SK-N-SH treated with all-trans-retinoic acid at 6 μM for 48 hours (cell line): ENCODE data around the gene ACTN4.

Experiments
- ATAC-seq: fragments of 200-7000 bp; cut with Tn5 transposase; 3 replicates; pipeline ENCODE4 v1.9.1; 2020; ENCODE audit warnings: mild to moderate bottlenecking, moderate library complexity
- ARNTL ChIP-seq: fragments of 450-650 bp; formaldehyde crosslinking; IDR thresholded peaks from 2 replicates; pipeline ENCODE4 v1.5.0; 2020; ENCODE audit warnings: low read depth, mild to moderate bottlenecking, moderate library complexity, borderline replicate concordance
- BACH2 ChIP-seq: fragments of 250-450 bp; sonication (Bioruptor Pico); IDR thresholded peaks from 2 replicates; pipeline ENCODE4 v1.9.0; 2021; ENCODE audit warnings: mild to moderate bottlenecking, borderline replicate concordance
- CSDC2 ChIP-seq: fragments of 250-450 bp; sonication (Bioruptor Pico); IDR thresholded peaks from 2 replicates; pipeline ENCODE4 v1.5.0; 2020; ENCODE audit warnings: mild to moderate bottlenecking, moderate library complexity
- ESRRG ChIP-seq: fragments of 250-450 bp; sonication (Bioruptor Pico); IDR thresholded peaks from 2 replicates; pipeline ENCODE4 v1.6.1; 2021; ENCODE audit warnings: mild to moderate bottlenecking
- GLIS3 ChIP-seq: fragments of 250-450 bp; sonication (Bioruptor Pico); IDR thresholded peaks from 2 replicates; pipeline ENCODE4 v1.5.0; 2020; ENCODE audit warnings: mild to moderate bottlenecking, moderate library complexity
- ISL1 ChIP-seq: fragments of 250-450 bp; sonication (Bioruptor Pico); IDR thresholded peaks from 2 replicates; pipeline ENCODE4 v2.1.2; 2022; ENCODE audit warnings: mild to moderate bottlenecking, moderate library complexity
- OSR1 ChIP-seq: fragments of 250-450 bp; sonication (Bioruptor Pico); IDR thresholded peaks from 2 replicates; pipeline ENCODE4 v1.8.0; 2022; ENCODE audit warnings: moderate library complexity, mild to moderate bottlenecking, inconsistent platforms
- PPARA ChIP-seq: fragments of 250-450 bp; sonication (Bioruptor Pico); IDR thresholded peaks from 2 replicates; pipeline ENCODE4 v1.5.0; 2020; ENCODE audit warnings: mild to moderate bottlenecking, borderline replicate concordance
- RARB ChIP-seq: fragments of 250-450 bp; sonication (Bioruptor Pico); IDR thresholded peaks from 2 replicates; pipeline ENCODE4 v1.8.0; 2021; ENCODE audit warnings: mild to moderate bottlenecking, moderate library complexity
- SNAI2 ChIP-seq: fragments of 250-450 bp; sonication (Bioruptor Pico); IDR thresholded peaks from 2 replicates; pipeline ENCODE4 v1.5.0; 2020; ENCODE audit warnings: mild to moderate bottlenecking, moderate library complexity
- TCF4 ChIP-seq: fragments of 250-450 bp; sonication (Bioruptor Pico); IDR thresholded peaks from 2 replicates; pipeline ENCODE4 v1.8.0; 2021; ENCODE audit warnings: mild to moderate bottlenecking, moderate library complexity, borderline replicate concordance
- TOX ChIP-seq: fragments of 250-450 bp; sonication (Bioruptor Pico); IDR thresholded peaks from 2 replicates; pipeline ENCODE4 v1.8.0; 2021; ENCODE audit warnings: mild to moderate bottlenecking, moderate library complexity, borderline replicate concordance
- ZC3H10 ChIP-seq: fragments of 250-450 bp; sonication (Bioruptor Pico); IDR thresholded peaks from 2 replicates; pipeline ENCODE4 v1.5.1; 2021; ENCODE audit warnings: mild to moderate bottlenecking, moderate library complexity
- ZFP3 ChIP-seq: fragments of 250-450 bp; sonication (Bioruptor Pico); IDR thresholded peaks from 2 replicates; pipeline ENCODE4 v1.5.0; 2020; ENCODE audit warnings: mild to moderate bottlenecking, moderate library complexity
- ZNF565 ChIP-seq: fragments of 450-650 bp; formaldehyde crosslinking; conservative IDR thresholded peaks from 2 replicates; pipeline ENCODE4 v1.5.0; 2020; ENCODE audit warnings: low read depth, mild to moderate bottlenecking, moderate library complexity
- ZNF70 ChIP-seq: fragments of 450-650 bp; formaldehyde crosslinking; IDR thresholded peaks from 2 replicates; pipeline ENCODE4 v1.5.0; 2020; ENCODE audit warnings: mild to moderate bottlenecking, moderate library complexity
- ZNF8 ChIP-seq: fragments of 450-650 bp; formaldehyde crosslinking; IDR thresholded peaks from 2 replicates; pipeline ENCODE4 v1.5.0; 2020; ENCODE audit warnings: mild to moderate bottlenecking, moderate library complexity
- TF ChIP-seq, protein P1 (sequence below): fragments of 250-450 bp; sonication (Bioruptor Pico); IDR thresholded peaks from 2 replicates; pipeline ENCODE4 v1.8.0; 2021; ENCODE audit warnings: low read depth, mild to moderate bottlenecking, moderate library complexity, borderline replicate concordance
- TF ChIP-seq, protein P2 (sequence below): fragments of 250-450 bp; sonication (Bioruptor Pico); IDR thresholded peaks from 2 replicates; pipeline ENCODE4 v1.5.1; 2021; ENCODE audit warnings: mild to moderate bottlenecking, moderate library complexity
- TF ChIP-seq, protein P3 (sequence below): fragments of 250-450 bp; sonication (Bioruptor Pico); IDR thresholded peaks from 2 replicates; pipeline ENCODE4 v1.5.1; 2020; ENCODE audit warnings: low read depth, mild to moderate bottlenecking, moderate library complexity
- TF ChIP-seq, protein P4 (sequence below): fragments of 250-450 bp; sonication (Bioruptor Pico); IDR thresholded peaks from 2 replicates; pipeline ENCODE4 v1.8.0; 2020; ENCODE audit warnings: mild to moderate bottlenecking, moderate library complexity, borderline replicate concordance
- TF ChIP-seq, protein P5 (sequence below): fragments of 250-450 bp; sonication (Bioruptor Pico); IDR thresholded peaks from 2 replicates; pipeline ENCODE4 v1.5.0; 2020; ENCODE audit warnings: mild to moderate bottlenecking, moderate library complexity

The ACTN4 gene

DNA sequence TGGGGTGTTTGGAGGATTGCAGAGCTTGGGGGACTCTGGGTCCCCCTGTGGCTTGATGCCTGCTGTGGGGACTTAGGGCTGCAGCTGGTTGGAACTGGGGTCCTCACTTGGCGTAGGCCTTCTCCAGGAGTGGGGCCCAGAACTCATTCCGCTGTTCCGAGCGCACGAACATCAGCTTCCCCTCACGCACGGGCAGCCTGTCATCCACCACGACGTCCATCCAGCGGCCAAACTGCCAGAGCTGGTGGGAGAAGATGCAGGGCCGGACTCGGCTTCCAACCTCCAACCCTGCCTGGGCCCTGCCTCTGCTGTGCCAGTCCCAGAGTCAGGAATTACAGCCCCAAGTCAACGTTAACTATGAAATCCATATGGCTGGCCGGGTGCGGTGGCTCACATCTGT lies 94.2 kb downstream of the ACTN4 start:
- no peak for ATAC-seq
- no peak for TF ChIP-seq SNAI2 (CRISPR knock-in tag)

DNA sequence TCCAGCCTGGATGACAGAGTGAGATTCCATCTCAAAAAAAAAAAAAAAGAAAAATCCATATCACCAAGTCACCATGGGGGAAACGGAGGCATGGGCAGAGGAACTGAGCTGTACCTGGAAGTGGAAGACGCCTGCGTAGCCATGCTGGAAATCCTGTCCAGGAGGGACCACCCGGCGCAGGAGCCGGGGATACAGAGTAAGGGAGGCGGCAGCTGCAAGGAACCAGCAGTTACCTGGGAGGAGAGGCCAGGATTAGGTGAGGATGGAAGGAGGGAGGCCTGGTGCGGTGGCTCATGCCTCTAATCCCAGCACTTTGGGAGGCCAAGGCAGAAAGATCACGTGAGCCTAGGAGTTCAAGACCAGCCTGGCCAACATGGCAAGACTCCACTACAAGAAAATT lies 94.8 kb downstream of the ACTN4 start:
- no peak for TF ChIP-seq SNAI2 (CRISPR knock-in tag)
- no peak for ATAC-seq

DNA sequence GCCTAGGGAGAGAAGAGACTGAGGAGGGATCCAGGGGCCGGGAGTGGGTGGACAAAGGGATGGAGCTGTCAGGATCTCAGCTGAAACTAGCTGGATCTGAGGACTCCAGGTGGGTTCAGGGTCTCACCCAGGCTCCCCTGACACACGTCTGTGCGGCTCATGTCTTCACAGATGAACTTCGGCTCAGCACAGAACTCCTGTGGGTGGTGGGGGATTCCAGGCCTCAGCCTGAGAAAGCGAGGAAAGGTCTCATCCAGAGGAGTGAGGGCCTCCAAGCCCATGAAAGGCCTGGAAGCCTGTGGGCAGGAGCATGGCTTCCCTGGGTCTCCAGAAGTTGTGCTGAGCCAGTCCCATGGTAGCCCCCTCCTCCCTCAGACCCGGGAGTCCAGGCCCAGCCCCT lies 95.5 kb downstream of the ACTN4 start:
- no peak for ATAC-seq
- no peak for TF ChIP-seq ARNTL (CRISPR knock-in tag)
- TF ChIP-seq ESRRG = no peak
- TF ChIP-seq, protein P1, sequence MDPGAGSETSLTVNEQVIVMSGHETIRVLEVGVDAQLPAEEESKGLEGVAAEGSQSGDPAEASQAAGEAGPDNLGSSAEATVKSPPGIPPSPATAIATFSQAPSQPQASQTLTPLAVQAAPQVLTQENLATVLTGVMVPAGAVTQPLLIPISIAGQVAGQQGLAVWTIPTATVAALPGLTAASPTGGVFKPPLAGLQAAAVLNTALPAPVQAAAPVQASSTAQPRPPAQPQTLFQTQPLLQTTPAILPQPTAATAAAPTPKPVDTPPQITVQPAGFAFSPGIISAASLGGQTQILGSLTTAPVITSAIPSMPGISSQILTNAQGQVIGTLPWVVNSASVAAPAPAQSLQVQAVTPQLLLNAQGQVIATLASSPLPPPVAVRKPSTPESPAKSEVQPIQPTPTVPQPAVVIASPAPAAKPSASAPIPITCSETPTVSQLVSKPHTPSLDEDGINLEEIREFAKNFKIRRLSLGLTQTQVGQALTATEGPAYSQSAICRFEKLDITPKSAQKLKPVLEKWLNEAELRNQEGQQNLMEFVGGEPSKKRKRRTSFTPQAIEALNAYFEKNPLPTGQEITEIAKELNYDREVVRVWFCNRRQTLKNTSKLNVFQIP (CRISPR knock-in tag) = no peak
- TF ChIP-seq, protein P2, sequence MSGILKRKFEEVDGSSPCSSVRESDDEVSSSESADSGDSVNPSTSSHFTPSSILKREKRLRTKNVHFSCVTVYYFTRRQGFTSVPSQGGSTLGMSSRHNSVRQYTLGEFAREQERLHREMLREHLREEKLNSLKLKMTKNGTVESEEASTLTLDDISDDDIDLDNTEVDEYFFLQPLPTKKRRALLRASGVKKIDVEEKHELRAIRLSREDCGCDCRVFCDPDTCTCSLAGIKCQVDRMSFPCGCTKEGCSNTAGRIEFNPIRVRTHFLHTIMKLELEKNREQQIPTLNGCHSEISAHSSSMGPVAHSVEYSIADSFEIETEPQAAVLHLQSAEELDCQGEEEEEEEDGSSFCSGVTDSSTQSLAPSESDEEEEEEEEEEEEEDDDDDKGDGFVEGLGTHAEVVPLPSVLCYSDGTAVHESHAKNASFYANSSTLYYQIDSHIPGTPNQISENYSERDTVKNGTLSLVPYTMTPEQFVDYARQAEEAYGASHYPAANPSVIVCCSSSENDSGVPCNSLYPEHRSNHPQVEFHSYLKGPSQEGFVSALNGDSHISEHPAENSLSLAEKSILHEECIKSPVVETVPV (CRISPR knock-in tag) = no peak
- TF ChIP-seq ZNF70 (CRISPR knock-in tag) = no peak
- TF ChIP-seq ZC3H10 (CRISPR knock-in tag) = no peak
- TF ChIP-seq ZNF565 = no peak
- no peak for TF ChIP-seq BACH2
- TF ChIP-seq RARB (CRISPR knock-in tag) = no peak
- no peak for TF ChIP-seq CSDC2 (CRISPR knock-in tag)
- TF ChIP-seq ZNF8 (CRISPR knock-in tag) = no peak
- TF ChIP-seq, protein P3, sequence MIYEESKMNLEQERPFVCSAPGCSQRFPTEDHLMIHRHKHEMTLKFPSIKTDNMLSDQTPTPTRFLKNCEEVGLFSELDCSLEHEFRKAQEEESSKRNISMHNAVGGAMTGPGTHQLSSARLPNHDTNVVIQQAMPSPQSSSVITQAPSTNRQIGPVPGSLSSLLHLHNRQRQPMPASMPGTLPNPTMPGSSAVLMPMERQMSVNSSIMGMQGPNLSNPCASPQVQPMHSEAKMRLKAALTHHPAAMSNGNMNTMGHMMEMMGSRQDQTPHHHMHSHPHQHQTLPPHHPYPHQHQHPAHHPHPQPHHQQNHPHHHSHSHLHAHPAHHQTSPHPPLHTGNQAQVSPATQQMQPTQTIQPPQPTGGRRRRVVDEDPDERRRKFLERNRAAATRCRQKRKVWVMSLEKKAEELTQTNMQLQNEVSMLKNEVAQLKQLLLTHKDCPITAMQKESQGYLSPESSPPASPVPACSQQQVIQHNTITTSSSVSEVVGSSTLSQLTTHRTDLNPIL (CRISPR knock-in tag) = no peak
- no peak for TF ChIP-seq ZFP3 (CRISPR knock-in tag)
- TF ChIP-seq ISL1 (CRISPR knock-in tag) = no peak
- TF ChIP-seq TOX (CRISPR knock-in tag) = no peak
- no peak for TF ChIP-seq TCF4 (CRISPR knock-in tag)
- TF ChIP-seq, protein P4, sequence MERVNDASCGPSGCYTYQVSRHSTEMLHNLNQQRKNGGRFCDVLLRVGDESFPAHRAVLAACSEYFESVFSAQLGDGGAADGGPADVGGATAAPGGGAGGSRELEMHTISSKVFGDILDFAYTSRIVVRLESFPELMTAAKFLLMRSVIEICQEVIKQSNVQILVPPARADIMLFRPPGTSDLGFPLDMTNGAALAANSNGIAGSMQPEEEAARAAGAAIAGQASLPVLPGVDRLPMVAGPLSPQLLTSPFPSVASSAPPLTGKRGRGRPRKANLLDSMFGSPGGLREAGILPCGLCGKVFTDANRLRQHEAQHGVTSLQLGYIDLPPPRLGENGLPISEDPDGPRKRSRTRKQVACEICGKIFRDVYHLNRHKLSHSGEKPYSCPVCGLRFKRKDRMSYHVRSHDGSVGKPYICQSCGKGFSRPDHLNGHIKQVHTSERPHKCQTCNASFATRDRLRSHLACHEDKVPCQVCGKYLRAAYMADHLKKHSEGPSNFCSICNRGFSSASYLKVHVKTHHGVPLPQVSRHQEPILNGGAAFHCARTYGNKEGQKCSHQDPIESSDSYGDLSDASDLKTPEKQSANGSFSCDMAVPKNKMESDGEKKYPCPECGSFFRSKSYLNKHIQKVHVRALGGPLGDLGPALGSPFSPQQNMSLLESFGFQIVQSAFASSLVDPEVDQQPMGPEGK (CRISPR knock-in tag) = no peak
- no peak for TF ChIP-seq PPARA (CRISPR knock-in tag)

DNA sequence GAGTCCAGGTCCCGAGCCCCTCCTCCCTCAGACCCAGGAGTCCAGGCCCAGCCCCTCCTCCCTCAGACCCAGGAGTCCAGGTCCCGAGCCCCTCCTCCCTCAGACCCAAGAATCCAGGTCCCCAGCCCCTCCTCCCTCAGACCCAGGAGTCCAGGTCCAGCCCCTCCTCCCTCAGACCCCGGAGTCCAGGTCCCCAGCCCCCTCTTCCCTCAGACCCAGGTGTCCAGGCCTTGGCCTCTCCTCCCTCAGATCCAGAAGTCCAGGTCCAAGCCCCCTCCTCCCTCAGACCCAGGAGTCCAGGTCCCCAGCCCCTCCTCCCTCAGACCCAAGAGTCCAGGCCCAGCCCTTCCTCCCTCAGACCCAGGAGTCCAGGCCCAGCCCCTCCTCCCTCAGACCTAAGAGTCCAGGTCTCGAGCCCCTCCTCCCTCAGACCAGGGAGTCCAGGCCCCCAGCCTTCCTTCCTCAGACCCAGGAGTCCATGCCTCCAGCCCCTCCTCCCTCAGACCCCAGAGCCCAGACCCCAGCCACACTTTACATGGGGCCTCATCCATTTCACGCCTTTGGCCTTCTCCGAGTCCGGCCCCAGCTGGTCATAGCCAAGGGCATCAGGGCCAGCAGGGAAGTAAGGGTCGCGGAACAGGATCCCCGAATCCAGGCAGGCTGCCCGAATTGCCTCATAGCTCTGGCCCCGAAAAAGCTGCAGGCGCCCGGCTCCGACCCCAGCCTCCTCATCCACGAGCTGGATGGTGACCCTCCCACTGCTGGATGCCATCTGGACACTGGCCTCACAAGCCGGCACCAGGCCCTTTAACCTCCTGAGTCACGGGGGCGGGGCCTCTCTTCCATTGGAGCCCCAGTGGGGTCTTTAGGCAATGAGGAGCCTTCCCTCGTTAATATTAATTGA lies 96.2 kb downstream of the ACTN4 start:
- no peak for ATAC-seq
- TF ChIP-seq OSR1 (no peak), ZFP3 (CRISPR knock-in tag) (no peak), ESRRG (no peak), BACH2 (no peak), TOX (CRISPR knock-in tag) (no peak), ISL1 (CRISPR knock-in tag) (no peak), ZC3H10 (CRISPR knock-in tag) (no peak), CSDC2 (CRISPR knock-in tag) (no peak), ZNF70 (CRISPR knock-in tag) (no peak), GLIS3 (CRISPR knock-in tag) (no peak)
- TF ChIP-seq, protein P2 (CRISPR knock-in tag) = no peak
- TF ChIP-seq, protein P4 (CRISPR knock-in tag) = no peak
- TF ChIP-seq, protein P5, sequence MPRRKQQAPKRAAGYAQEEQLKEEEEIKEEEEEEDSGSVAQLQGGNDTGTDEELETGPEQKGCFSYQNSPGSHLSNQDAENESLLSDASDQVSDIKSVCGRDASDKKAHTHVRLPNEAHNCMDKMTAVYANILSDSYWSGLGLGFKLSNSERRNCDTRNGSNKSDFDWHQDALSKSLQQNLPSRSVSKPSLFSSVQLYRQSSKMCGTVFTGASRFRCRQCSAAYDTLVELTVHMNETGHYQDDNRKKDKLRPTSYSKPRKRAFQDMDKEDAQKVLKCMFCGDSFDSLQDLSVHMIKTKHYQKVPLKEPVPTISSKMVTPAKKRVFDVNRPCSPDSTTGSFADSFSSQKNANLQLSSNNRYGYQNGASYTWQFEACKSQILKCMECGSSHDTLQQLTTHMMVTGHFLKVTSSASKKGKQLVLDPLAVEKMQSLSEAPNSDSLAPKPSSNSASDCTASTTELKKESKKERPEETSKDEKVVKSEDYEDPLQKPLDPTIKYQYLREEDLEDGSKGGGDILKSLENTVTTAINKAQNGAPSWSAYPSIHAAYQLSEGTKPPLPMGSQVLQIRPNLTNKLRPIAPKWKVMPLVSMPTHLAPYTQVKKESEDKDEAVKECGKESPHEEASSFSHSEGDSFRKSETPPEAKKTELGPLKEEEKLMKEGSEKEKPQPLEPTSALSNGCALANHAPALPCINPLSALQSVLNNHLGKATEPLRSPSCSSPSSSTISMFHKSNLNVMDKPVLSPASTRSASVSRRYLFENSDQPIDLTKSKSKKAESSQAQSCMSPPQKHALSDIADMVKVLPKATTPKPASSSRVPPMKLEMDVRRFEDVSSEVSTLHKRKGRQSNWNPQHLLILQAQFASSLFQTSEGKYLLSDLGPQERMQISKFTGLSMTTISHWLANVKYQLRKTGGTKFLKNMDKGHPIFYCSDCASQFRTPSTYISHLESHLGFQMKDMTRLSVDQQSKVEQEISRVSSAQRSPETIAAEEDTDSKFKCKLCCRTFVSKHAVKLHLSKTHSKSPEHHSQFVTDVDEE (CRISPR knock-in tag) = no peak
